ENCODE data around the gene MARCHF3.

The MARCHF3 gene

DNA sequence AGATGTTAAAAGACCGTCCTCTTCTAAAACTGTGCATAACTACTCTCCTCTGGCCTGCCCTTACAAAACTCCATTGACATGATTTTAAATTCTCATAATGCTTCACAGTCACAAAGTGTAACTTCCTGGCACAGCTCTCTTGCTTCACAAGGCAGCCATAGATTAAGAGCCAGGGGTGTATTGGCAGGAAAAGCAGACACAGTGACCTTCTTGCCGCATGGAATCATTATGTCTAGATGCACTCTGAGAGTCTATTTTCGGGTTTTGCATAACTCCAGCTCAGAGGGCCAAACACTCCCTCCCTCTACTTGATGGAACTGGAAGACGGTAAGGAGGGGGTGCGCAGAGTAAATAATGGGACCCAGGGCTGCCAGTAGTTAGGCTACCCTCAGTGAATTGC lies 110.1 kb downstream of the MARCHF3 start:
- Histone ChIP-seq H3K27ac (no peak overlapping the region), H3K9me3 (replicated peaks in 1 of 11) (peaks cover 0 to 6% (median 0%) of the 10 kb centered on the region in 11 experiments; a peak in 3 of 22 replicates), H3K4me2 (no peak overlapping the region), H3K9ac (no peak overlapping the region), H3K4me1 (peaks cover 0 to 9% (median 0%) of the 10 kb centered on the region in 10 experiments; a peak in 4 of 20 replicates), H3K4me3 (no peak overlapping the region), H4K20me1 (peaks cover 0 to 30% (median 0%) of the 10 kb centered on the region in 11 experiments; a peak in 4 of 22 replicates), H3K36me3 (peaks cover 0 to 40% (median 30%) of the 10 kb centered on the region in 11 experiments; a peak in 17 of 22 replicates), H3K27me3 (no peaks in the 10 kb centered on the region)
- no peak for TF ChIP-seq Cebpa-rat (IDR thresholded peaks at IDR 0.05)

DNA sequence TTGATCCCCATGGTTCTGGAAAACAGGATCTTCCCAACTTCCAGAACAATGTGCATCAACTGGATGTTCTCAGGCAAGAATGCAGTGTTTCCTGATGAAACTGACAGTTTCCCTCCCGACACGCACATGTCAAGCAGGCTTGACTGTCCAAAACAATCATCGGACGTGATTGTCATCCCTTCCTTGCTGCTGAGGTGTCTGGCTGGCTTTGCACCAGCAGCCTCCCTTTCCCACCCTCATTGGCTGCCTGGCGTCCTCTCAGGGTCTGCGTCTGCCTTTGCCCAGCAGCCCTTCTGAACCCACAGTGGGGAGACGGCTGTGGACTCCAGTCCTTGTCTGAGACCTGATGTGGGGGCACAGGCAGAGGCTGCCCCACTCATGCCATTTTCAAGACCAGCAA lies 110.8 kb downstream of the MARCHF3 start:
- Histone ChIP-seq H3K9ac (no peak overlapping the region), H4K20me1 (peaks cover 0 to 30% (median 0%) of the 10 kb centered on the region in 11 experiments; a peak in 4 of 22 replicates), H3K36me3 (peaks cover 5 to 47% (median 38%) of the 10 kb centered on the region in 11 experiments; a peak in 19 of 22 replicates), H3K27ac (no peak overlapping the region), H3K4me1 (peaks cover 0 to 9% (median 0%) of the 10 kb centered on the region in 10 experiments; a peak in 4 of 20 replicates), H3K27me3 (no peaks in the 10 kb centered on the region), H3K4me2 (no peak overlapping the region), H3K9me3 (replicated peaks in 1 of 11) (peaks cover 0 to 11% (median 0%) of the 10 kb centered on the region in 11 experiments; a peak in 3 of 22 replicates), H3K4me3 (no peak overlapping the region)
- no peak for TF ChIP-seq Cebpa-rat (IDR thresholded peaks at IDR 0.05)

DNA sequence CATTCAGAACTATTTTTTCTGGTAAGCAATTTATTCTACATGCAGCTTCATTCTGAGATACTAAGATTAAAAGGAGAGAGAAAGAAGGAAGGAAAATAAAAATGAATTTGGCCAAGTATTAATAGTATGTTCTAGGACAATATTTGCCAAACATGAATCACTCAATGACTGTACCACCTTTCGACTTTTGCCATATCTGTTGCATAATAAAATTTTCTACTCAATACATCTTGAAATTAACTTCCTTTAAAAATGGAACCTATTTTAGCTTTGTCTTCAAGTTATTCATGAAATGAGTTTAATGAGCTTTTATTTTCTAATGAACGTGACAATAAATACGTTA lies 111.8 kb downstream of the MARCHF3 start:
- H3K9me3 ChIP-seq (replicated peaks in 1 of 11), result peaks cover 0 to 13% (median 0%) of the 10 kb centered on the region in 11 experiments; a peak in 3 of 22 replicates
- H3K4me1 ChIP-seq, result peaks cover 0 to 9% (median under 1%) of the 10 kb centered on the region in 10 experiments; a peak in 10 of 20 replicates
- peaks cover 0 to 30% (median 0%) of the 10 kb centered on the region in 11 experiments; a peak in 4 of 22 replicates for H4K20me1 ChIP-seq
- peaks cover 5 to 48% (median 44%) of the 10 kb centered on the region in 11 experiments; a peak in 19 of 22 replicates for H3K36me3 ChIP-seq
- H3K27me3 ChIP-seq, result no peaks in the 10 kb centered on the region
- no peak overlapping the region for H3K4me3 ChIP-seq
- TF ChIP-seq Cebpa-rat (IDR thresholded peaks at IDR 0.05), result no peak
- no peak overlapping the region for H3K27ac ChIP-seq
- H3K9ac ChIP-seq, result no peak overlapping the region
- H3K4me2 ChIP-seq, result no peak overlapping the region

GRCh38 chr5:126917918-126918614 lies 112.3 kb downstream of the MARCHF3 start:
- Histone ChIP-seq H3K27ac (no peak overlapping the region), H3K4me1 (peaks cover 1 to 15% (median 6%) of the 10 kb centered on the region in 10 experiments), H3K27me3 (no peaks in the 10 kb centered on the region), H4K20me1 (peaks cover 0 to 30% (median 0%) of the 10 kb centered on the region in 11 experiments; a peak in 4 of 22 replicates), H3K4me2 (no peak overlapping the region), H3K4me3 (no peak overlapping the region), H3K9ac (no peak overlapping the region), H3K9me3 (replicated peaks in 1 of 11) (peaks cover 0 to 13% (median 0%) of the 10 kb centered on the region in 11 experiments; a peak in 3 of 22 replicates), H3K36me3 (peaks cover 5 to 53% (median 44%) of the 10 kb centered on the region in 11 experiments; a peak in 19 of 22 replicates)
- TF ChIP-seq Cebpa-rat (IDR thresholded peaks at IDR 0.05), result no peak

GRCh38 chr5:126915496-126915895 lies 114.9 kb downstream of the MARCHF3 start:
- peaks cover 17 to 24% (median 20%) of the 10 kb centered on the region in 10 experiments for H3K4me1 ChIP-seq
- H3K9ac ChIP-seq, result no peak overlapping the region
- no peak overlapping the region for H3K4me2 ChIP-seq
- H4K20me1 ChIP-seq, result peaks cover 0 to 13% (median 0%) of the 10 kb centered on the region in 11 experiments; a peak in 4 of 22 replicates
- H3K9me3 ChIP-seq (replicated peaks in 1 of 11), result peaks cover 10 to 30% (median 16%) of the 10 kb centered on the region in 11 experiments
- H3K27ac ChIP-seq, result no peak overlapping the region
- no peak overlapping the region for H3K4me3 ChIP-seq
- H3K27me3 ChIP-seq, result no peaks in the 10 kb centered on the region
- TF ChIP-seq Cebpa-rat (IDR thresholded peaks at IDR 0.05), result no peak
- peaks cover 5 to 72% (median 61%) of the 10 kb centered on the region in 11 experiments; a peak in 20 of 22 replicates for H3K36me3 ChIP-seq

GRCh38 chr5:126914801-126915436 lies 115.4 kb downstream of the MARCHF3 start:
- no peak for TF ChIP-seq Cebpa-rat (IDR thresholded peaks at IDR 0.05)
- peaks cover 17 to 22% (median 20%) of the 10 kb centered on the region in 10 experiments for H3K4me1 ChIP-seq
- no peak overlapping the region for H3K4me2 ChIP-seq
- H3K27ac ChIP-seq, result no peak overlapping the region; a peak in 1 of 22 replicates
- peaks cover 5 to 77% (median 66%) of the 10 kb centered on the region in 11 experiments; a peak in 21 of 22 replicates for H3K36me3 ChIP-seq
- H3K4me3 ChIP-seq, result no peak overlapping the region
- peaks cover 0 to 10% (median 0%) of the 10 kb centered on the region in 11 experiments; a peak in 4 of 22 replicates for H4K20me1 ChIP-seq
- H3K9ac ChIP-seq, result no peak overlapping the region
- H3K9me3 ChIP-seq (replicated peaks in 1 of 11), result peaks cover 15 to 35% (median 22%) of the 10 kb centered on the region in 11 experiments
- no peaks in the 10 kb centered on the region for H3K27me3 ChIP-seq

GRCh38 chr5:126912616-126913200 lies 117.7 kb downstream of the MARCHF3 start:
- 0 out of 20 replicates have a peak overlapping the region, but pooled peaks of 1 of the 10 experiments have one; percentile 7 for H3K4me3 ChIP-seq
- H3K27me3 ChIP-seq, result no peaks in the 10 kb centered on the region
- peak overlapping the region; percentile 39 to 80 (median 63); a peak in 21 of 22 replicates for H3K4me2 ChIP-seq
- peak overlapping the region in 8 of 11 experiments; percentile 8 to 41 (median 30); a peak in 7 of 22 replicates for H3K9ac ChIP-seq
- H3K4me1 ChIP-seq, result peaks cover 17 to 22% (median 20%) of the 10 kb centered on the region in 10 experiments
- H3K36me3 ChIP-seq, result peaks cover 5 to 80% (median 70%) of the 10 kb centered on the region in 11 experiments; a peak in 21 of 22 replicates
- peak overlapping the region in 8 of 11 experiments; percentile 48 to 72 (median 67); a peak in 16 of 22 replicates for H3K27ac ChIP-seq
- TF ChIP-seq Cebpa-rat (IDR thresholded peaks at IDR 0.05), result peak in 2 of 11 experiments; percentile 39 to 57; a peak in 1 of 22 replicates
- H4K20me1 ChIP-seq, result no peaks in the 10 kb centered on the region
- H3K9me3 ChIP-seq (replicated peaks in 1 of 11), result peaks cover 26 to 56% (median 42%) of the 10 kb centered on the region in 11 experiments

- Histone ChIP-seq H3K27ac (peak overlapping the region in 7 of 11 experiments; percentile 53 to 72 (median 68); a peak in 13 of 22 replicates), H3K4me1 (peaks cover 17 to 22% (median 20%) of the 10 kb centered on the region in 10 experiments), H3K4me2 (peak overlapping the region in 10 of 11 experiments; percentile 39 to 80 (median 64); a peak in 19 of 22 replicates), H3K27me3 (no peaks in the 10 kb centered on the region), H3K4me3 (no peak overlapping the region), H3K9me3 (replicated peaks in 1 of 11) (peaks cover 26 to 56% (median 42%) of the 10 kb centered on the region in 11 experiments), H4K20me1 (no peaks in the 10 kb centered on the region), H3K36me3 (peaks cover 5 to 73% (median 63%) of the 10 kb centered on the region in 11 experiments; a peak in 21 of 22 replicates), H3K9ac (no peak overlapping the region; a peak in 1 of 22 replicates)
- no peak for TF ChIP-seq Cebpa-rat (IDR thresholded peaks at IDR 0.05)
These were observed 118.4 kb downstream of the MARCHF3 start for GRCh38 chr5:126911986-126912385.

Data from BLaER1 treated with 17β-estradiol and CSF1 and Interleukin-3, amounts not matched to agents 10 nM and 100 nM (cell line).